GM19239 (cell line): ENCODE data around the gene FKBP8.
"Not testable (repeated sequence)": the region's sequence is repeated elsewhere in the genome, so short reads cannot be mapped to it uniquely, and the experiment has no call there.

Source experiments
- DNase-seq: peaks from one replicate; pipeline ENCODE4 v3.0.0; 2011; ENCODE audit warnings: low spot score; ENCODE audit not compliant: insufficient read length
- FAIRE-seq: peaks from 2 replicates; lab custom pipeline; 2011; peaks lifted over from hg19 to GRCh38; lab: Jason Lieb, UNC

Gene FKBP8

DNA sequence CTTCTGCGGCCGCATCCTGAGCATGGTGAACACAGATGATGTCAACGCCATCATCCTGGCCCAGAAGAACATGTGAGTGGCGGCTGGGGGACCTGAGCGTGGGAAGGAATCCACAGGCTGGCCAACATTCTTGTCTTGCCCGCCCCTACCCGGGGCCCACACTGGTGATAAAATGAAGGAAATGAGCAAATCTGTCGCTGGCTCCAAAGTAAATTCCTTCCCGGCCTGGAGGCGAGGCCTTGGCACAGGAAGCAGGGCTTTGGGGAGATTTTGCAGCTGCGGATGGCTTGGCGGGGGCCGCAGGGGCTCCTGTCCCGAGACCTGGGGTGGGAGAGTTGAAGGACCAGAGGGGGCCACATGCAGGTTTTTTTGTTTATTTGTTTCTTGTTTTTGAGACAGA lies 18.7 kb upstream of the FKBP8 start:
- no peak for FAIRE-seq

DNA sequence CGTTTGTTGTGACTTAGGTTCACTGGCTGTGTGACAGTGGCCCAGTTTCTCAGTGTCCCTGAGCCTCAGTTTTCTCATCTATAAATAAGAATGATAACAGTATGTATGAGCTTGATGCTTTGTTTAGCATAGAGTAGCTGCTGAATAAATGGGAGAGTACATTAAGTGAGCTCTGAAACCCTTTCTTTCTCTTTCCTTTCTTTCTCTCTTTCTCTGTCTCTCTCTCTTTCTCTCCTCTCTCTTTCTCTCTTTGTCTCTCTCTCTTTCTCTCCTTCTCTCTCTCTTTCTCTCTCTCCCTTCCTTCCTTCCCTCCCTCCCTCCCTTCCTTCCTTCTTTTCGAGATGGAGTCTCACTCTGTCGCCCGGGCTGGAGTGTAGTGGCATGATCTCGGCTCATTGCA lies 16.3 kb upstream of the FKBP8 start:
- DNase-seq (no peak), FAIRE-seq (no peak)

More for the DNA sequence above, 18.7 kb upstream of the FKBP8 start:
- DNase-seq, result no peak

DNA sequence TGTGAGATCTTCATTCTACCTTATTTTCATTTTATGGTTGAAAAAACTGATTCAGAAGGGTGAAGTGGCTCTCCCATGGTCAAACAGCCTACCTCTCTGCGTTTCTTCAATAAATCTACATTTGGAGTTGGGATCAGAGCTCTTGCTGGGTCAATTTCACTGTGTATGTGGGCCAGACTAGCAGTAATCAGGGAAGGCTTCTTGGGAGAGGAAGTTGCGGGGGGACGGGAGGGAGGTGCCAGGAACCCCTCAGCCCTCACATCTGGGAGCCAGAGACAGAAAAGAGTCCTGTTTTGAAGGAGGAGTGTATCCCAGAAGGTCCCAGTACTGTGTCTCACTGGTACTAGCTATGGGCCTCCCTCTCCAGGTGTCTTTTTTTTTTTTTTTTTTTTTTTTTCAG lies 15.2 kb upstream of the FKBP8 start:
- FAIRE-seq, result no peak
- no peak for DNase-seq

DNA sequence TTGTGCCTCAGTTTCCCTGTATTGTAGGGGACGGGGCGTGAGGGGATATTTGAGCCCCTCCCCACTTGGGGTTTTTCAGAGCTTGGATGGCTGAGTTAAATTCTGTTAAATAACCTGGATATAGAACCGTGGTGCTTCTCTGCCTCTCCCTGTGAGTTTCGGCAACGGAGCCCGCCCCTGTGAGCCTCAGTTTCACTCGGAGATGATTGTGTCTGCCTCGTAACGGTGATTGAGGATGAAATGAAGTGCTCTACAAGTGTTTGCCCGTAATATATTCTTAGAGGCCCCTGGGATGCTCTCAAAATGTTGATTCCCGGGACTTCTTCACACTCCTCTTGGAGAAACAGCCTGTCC lies 14.8 kb upstream of the FKBP8 start:
- DNase-seq, result no peak
- FAIRE-seq, result peak; percentile 78

DNA sequence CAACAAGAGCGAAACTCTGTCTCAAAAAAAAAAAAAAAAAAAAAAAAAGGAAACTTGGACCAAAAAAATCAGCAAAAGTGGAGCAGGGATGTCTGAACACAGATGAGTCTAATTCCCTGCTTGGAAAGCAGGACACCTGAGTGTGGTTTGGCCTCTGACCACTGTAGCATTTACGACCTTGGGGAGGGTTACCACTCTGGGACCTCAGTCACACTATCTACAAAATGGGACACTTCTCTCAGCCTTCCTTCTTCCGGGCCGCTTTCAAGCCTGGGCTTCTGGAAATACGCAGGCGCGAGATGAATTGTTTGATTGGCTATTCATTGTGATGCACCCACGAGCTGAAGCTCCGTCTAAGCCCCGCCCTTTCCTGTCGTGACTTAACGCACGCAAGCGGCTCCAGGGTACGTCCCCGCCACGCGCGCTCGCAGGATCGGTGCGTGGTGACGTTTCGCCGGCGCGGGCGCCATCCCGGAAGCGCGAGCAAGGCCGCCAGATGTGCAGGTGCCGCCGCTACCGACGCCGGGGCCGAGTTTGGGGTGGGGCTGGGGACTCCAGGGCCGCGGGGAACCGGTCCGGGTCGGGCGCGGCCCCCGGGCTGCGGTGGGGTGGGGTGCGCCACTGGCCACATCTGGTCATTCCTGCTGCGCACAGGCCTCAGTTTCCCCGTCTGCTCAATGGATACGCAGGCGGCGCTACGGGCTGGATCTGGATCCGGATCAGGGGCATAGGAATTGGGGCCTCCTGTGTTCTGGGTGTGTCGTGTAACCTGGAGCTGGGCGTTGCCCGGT lies 14.2 kb upstream of the FKBP8 start, which contains the start of gene KXD1:
Gene KXD1, plus strand, starts transcription at position 460 of the 791 bp plus-strand sequence. CDS start 4,187 bp downstream, outside the sequence.
- FAIRE-seq (peak; percentile 99), DNase-seq (peak; percentile 96)

DNA sequence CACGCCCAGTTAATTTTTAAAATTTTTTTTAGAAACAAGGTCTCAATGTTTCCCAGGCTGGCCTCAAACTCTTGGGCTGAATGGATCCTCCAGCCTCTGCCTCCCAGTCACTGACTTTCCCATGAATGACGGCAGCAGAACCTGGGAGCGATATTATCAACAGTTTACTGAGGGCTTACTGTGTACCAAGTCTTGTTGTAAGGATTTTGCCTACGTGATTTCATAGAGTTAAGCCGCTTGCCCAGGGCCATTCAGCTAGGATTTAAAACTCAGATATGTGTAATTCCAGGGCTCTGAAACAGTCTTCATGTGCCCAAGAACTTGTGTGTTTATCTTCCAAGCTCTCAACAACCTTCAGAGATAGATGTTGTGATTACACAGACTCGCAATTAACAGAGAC lies 8.3 kb upstream of the FKBP8 start:
- FAIRE-seq (no peak), DNase-seq (no peak)

DNA sequence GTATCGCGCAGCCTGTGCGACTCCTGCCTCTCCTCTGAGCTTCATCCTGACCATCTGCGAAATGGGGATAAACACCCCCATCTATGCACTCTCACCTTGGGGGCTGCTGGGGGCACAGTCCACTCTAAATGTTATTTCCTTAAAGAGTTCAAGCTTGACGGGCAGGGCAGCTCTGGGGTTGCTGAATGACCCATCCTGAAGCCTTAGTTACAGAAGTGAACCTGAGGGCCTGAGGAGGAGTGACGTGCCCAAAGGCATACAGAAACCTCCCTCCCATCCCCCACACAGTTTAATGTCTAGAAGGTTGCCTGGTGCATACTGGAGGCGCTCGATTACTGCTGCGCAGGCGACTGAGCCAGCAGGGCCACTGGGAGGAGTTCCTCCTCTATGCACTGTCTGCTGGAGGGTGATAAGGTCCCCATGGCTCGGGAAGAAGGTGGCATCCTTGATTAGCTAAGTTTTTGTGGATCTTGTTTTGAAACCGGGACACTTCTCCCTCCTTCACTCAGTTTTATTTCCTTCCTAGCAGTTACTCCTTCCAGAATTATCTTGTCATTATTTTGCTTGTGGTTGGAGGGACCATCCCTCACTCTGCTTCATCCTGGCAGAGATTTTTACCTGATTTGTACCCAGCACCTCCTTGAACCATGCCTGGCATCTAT lies 572 bp upstream of the FKBP8 start:
- DNase-seq (peak; percentile 78), FAIRE-seq (peak; percentile 67)

DNA sequence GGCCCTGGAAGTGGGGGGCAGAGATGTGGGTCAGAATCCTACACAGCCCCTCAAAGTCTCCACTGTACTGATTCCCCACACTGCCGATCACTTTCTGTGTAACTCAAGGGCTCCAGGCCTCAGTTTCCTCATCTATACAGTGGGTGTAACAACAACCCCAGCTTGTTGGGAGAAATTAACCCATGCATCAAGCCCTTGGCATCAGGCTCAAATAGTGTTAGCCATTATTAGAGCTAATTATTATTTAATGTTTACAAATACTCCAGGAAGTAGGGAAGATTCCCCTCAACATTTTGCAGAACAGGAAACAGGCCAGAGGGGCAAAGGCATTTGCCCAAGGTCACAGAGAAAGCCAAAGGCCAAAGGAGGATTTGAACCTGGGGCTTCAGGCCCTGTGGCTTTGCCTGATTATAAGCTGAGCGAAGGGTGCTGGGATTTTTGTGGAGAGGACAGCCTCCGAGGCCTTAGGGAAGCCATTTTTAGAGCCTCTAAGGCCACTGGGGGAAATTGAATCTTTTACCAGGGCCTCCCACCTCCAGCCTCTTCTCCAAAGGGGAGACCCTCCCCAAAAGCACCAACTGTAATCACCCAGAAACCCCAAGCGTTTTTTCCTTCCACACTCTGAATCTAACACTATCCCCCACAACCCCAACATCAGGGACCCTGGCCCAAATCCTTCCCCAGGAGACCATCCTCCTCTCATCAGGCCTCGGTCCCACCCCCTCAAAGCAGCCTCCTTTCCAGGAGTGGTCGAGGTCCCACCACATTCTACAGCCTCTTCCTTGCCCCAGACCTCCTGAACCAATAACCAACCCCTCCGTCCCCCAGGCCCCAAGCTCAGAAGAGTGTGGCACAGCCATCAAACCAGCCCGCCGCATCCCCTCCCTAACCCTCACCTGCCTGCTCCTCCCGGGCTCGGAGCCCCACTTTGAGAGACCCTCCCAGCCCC lies 1.1 kb downstream of the FKBP8 start:
- FAIRE-seq (no peak), DNase-seq (no peak)

DNA sequence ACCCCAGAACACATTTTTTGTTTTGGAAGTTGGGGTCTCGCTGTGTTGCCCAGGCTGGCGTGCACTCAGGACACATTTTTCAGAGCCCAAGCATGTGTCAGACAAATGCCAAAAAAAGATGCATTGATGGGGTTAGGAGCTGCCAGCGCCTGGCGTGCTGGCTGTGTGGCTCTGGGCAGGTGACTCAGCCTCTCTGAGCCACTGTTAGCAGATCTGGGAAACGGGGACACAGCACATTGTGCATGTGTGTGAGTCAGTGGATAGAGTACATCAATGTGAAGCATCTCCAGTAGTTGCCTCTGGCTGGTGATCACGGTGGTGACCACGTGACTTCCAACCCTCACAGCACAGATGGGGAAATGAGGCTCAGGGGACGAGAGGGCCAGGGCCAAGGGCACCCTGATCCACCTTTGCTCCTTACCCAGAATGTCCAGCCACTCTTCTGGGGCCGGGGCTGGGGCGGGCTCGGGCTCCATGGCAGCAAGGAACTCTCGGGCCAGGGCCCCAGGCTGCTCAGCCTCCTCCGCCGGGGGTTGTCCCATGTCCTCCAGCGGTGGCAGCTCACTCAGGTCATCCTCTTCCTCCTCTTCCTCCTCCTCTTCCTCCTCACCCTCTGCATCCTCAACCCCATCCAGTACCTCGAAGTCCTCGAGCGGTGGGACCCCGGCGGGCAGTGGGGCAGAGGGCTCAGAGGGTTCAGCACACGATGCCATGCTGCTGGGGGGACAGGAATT lies 1.9 kb downstream of the FKBP8 start:
- FAIRE-seq (no peak), DNase-seq (no peak)

DNA sequence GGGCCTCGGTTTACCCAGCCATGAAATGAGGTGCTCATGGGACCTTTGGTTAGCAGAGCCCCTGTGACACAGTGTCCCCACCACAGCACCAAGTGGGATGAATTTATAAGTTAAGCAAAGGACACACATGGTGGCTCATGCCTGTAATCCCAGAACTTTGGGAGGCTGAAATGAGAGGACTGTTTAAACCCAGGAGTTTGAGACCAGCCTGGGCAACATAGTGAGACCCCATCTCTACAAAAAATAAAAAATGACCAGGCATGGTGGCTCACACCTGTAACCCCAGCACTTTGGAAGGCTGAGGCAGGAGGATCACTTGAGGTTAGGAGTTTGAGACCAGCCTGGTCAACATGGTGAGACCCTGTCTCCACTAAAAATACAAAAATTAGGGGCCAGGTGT lies 3.2 kb downstream of the FKBP8 start:
- DNase-seq, FAIRE-seq: not testable (repeated sequence)

DNA sequence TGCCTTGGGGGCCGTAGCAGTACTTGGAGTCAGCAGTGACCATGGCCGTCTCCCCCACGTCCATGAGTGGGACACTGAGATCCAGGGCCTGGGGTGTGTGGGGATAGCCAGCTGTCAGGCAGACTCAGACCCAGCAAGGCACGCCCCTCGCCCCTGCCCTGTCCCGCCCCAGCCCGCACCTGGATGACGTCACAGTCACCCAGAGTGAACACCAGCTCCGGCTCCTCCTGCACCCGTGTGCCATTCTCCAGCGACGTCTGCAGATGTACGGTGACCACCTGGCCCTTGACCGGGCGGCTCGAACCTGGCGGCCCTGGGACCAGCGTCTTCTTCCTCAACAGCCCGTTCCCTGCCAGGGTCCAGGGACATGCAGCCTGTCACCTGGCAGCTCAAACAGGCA lies 4.0 kb downstream of the FKBP8 start:
- DNase-seq (no peak), FAIRE-seq (no peak)

DNA sequence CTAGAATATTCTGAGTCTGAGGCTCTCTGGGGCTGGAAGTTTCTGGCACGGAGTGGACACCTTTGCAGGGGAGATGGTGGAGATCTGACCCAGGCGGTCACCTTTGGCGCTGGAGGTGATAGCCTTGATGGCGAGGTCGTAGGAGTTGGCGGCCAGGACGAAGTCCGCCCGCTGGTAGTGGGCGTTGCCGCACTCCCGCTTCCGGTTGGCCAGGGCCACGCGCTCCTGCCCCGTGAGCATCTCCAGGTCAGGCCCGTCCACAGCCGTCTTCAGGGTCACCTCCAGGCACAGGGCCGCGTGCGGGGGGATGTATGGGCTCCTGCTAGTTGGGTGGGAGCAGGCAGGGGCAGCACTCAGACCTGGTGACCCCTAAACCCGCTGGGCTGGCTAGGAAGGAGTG lies 5.3 kb downstream of the FKBP8 start:
- FAIRE-seq (no peak), DNase-seq (no peak)

DNA sequence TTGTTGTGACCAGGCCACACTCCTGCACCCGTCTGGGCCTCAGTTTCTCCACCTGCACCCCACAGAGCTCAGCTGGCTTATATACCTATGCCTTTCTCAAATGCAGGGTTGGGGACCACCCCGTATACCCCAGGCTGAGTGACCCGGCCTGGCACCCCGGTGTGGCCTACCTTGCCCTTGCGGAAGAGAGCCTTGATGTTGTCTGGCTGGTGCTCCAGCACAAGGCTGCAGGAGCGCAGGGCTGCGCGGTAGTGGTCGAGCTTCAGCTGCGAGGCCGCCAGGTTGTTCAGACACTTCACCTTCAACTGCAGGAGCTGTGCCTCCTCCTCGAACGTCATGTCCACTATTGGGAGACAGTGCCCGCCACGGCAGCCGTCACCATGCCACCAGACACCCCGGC lies 5.9 kb downstream of the FKBP8 start:
- FAIRE-seq, result no peak
- no peak for DNase-seq

DNA sequence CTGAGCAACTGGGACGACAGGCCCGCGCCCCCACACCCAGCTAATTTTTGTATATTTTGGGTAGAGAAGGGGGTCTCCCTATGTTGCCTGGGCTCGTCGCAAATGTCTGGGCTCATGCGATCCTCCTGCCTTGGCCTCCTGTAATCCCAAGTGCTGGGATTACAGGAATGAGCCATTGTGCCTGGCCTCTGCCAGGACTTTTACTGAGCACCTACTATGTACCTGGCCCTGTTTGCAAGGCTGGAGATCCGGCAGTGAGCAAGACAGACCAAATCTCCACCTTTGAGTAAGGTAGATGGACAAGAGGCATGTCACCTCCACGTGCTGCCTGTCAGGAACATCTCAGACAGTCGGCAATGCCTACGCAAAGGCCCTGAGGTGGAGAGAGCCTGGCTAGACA lies 6.9 kb downstream of the FKBP8 start:
- FAIRE-seq (no peak), DNase-seq (no peak)

DNA sequence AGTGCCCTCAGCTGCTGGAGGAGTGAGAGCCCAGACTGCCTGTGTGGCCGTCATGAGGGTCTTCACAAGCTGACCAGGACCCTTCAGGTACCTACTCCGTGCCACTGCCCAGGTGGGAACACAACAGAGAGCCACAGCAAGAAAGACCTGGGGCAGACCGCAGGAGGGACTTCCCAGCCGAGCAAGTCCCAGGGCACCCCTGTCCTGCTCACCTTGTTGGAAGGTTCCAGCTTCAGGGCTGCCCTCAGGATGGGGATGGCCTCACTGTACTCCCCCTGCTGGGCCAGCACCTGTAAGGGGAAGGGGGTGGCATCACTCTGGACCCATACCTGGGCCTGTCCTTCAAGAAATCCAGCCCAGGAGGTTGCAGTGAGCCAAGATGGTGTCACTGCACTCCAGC lies 10.3 kb downstream of the FKBP8 start:
- no peak for FAIRE-seq
- no peak for DNase-seq

DNA sequence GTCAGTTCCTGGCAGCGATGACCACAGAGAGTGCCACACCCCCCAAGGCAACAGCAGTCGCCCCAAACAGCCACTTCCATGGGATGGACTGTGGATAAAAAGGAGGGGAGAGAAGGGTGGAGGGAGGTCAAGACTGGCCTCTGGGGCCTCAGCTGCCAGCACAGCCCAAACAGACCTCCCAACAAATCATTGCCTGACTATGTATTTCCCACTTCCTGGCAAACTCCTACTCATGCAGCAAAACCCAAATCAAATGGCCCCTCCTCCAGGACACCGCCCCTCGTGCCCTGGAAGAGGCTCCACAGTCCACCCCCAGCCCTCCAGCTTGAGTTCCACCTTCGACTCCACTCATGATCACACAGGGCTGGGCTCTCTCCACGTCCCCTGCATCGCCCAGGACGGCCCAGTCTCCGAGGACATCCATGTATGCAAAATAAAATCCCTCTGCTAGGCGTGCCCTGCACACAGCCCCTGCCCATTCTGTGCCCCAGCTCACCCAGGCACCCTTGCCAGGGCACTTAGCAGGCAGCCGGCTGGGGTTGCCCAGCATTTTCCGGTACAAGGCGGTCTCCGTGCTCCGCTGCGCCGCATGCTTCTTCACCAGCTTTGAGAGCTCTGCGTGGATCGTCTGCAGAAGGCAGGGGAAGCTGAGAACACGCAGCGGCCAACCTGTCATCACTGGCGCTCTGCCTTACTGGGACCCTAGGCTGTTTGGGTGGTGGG lies 11.0 kb downstream of the FKBP8 start:
- FAIRE-seq (no peak), DNase-seq (no peak)

DNA sequence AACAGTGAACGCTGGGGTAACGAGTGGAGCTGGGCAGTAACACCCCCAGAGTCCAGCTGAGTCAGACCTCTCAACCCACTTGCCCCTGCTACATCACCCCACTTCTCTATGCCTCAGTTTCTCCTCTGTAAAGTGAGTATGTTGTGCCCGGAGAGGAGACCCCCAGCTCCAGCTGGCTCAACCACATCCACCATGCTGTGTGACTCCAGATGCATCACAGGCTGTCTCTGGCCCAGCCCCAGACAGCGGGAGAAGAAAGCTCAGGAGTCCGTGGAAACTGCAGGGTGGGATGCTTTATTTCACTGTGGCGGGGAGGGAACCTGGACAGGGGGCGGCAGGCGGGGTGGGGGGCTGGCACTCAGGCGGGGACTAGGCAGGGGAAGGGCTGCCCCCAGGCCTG lies 11.9 kb downstream of the FKBP8 start:
- no peak for FAIRE-seq
- no peak for DNase-seq

DNA sequence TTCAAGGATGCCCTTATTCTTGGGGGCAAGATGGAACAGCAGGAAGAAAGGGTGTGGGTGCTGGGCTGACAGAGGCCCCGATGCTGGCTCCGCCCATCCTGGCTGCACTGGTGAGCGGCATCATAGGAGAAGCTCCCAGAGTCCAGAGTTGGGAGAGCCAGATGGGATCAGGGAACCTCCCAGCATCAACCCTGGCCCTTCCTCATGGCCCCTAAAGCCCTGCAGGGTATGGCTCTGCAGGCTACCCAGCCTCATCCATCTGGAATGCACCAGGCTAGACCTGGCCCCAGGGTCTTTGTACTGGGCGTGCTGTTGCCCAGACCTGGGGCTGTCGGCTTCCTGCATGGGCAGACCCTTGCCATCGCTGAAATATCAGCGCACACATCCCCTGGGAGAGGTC lies 13.6 kb downstream of the FKBP8 start:
- no peak for DNase-seq
- FAIRE-seq, result no peak

DNA sequence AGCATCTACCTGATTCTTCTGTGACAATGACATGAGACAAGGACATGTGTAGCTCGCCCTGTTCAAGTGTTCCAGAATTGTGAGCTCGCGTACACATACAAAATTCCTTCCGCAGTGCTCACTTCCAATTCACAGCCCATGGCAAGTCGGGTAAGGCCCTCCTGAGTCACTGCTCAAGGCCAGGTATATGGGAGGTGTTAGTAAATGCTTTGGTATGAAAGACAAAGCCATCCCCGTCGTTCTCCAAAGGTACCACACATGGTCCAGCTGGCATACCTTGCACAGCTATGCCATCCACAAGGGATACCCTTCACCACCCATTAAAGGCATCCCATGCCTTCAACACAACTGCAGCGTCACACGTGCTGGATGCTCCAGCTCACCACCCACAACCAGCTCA lies 17.1 kb downstream of the FKBP8 start:
- FAIRE-seq, result no peak
- DNase-seq, result no peak
